CD4-positive, alpha-beta T cell treated with Interleukin-2 at 100 ng/mL for 4 hours (primary cell): ENCODE results near the gene SKIDA1.
A peak's percentile ranks its signal among the peaks of the same experiment; 100 is the strongest.

Experiments used
- DNase-seq: peaks from one replicate; pipeline ENCODE4 v3.0.0-alpha.2; 2020; ENCODE audit warnings: low spot score

The SKIDA1 gene

DNA sequence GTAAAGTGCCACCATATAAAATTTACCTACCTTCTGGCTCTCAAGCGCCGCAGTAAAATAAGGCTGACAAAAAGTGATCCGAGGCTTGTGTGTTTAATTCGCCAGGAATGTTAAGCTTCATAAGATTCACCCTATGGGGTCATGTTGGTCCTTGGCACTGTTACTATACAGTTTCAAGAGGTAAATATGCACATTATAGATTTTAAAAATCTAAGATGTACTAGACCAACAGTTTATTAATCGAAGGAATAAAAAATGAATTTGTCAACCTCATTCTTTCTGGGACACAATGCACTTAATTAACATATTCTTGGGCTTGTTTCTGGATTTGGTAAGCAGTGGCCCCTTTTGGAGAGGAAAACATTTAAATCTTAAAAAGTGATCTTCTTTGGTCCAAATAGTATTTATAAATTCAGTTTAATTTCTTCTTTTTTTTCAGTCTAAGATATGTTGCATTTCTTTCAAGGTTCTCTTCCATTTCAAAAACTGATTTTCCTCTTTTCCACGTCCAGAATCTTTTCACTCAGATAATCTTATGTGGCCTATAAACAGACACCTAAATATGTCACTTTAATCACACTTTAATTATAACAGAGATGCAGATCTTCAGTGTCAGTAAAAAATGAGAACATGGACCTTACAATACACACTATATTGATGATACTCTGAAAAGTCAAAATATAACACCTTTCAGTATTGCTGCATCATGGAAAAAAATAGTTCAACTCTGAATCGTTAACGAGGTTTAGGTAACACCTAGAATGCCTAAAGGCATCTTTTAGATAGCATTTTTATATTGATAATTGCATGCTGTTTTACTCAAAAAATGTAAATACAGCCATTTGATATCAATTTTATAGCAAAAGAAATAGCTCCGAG, 3.8 kb upstream of the SKIDA1 start:
- DNase-seq, result no peak

- no peak for DNase-seq
Measured at GRCh38 chr10:21528236-21529031, 3.0 kb upstream of the SKIDA1 start.

DNA sequence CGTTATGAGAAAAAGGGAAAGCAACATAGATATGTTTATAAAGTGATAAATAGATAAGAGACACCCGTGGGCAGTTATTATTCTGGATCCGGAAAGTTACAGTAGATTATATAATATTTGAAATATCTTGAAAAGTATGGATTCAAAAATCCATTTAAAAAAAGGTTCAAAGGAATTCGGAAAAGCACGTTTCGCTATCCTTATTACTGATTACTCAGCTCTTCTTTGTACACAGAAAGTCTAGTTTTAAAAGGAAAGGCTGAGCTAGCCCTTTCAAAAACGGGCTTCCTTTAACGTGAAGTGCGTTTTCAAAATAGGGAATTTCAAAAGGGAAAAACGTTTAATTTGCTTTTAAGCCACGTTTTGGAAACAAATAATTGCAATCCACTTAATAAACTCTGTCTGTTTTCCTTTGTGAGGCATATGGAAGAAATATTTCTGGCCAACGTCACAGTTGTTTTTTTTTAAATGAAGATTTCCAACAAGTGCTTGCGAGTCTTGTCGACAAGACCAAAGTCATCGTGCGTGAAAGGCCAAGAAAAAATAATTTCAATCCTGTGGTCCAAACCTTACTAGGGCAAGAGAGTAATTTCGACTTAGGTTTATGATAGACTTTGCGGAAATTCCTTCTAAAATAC, 2.2 kb upstream of the SKIDA1 start:
- no peak for DNase-seq

GRCh38 chr10:21526860-21527597, 1.5 kb upstream of the SKIDA1 start:
- no peak for DNase-seq

GRCh38 chr10:21526188-21526859, 842 bp upstream of the SKIDA1 start:
- DNase-seq, result peak; percentile 57

DNA sequence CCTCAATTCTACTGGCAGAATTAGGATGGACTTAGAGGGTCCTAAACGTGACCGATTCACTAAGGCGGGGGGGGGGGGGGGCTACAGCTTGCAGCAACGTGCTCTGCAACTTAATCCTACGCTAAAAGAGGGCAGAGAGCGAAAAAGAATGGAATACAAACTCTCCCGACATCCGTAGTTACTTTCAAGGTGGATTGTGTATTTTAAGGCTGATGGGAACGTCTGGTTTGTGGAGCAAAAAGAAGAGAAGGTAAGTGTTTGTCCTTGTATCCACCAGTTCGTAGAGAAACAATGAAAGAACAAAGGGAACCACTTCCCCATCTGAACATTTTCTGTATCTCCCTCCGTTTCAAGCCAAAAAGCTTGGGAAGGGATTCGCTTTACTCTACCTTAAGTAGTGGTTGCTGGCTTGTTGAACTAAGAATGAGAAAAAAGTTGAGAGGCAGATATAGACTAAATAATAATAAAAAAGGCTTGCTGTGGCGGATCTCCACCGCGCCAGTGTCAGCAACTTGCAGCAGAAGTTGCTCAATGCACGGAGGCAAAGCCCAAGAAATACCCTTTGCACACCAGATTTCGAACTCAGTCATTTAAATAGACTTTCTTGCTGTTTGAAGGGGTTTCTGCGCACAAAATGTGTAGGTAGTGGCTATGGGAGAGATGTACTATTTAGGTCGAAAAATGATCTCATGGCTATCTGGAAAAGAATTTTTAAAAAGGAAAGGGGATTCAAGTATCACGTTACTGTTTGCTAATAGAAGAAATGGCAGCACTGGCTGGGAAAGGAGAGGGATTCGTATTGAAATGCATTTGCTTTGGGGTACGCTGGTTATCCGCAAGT, 736 bp downstream of the SKIDA1 start:
- no peak for DNase-seq

- no peak for DNase-seq
Measured at GRCh38 chr10:21524131-21524525, 1.4 kb downstream of the SKIDA1 start.

GRCh38 chr10:21523557-21524008, 1.9 kb downstream of the SKIDA1 start:
- no peak for DNase-seq

DNA sequence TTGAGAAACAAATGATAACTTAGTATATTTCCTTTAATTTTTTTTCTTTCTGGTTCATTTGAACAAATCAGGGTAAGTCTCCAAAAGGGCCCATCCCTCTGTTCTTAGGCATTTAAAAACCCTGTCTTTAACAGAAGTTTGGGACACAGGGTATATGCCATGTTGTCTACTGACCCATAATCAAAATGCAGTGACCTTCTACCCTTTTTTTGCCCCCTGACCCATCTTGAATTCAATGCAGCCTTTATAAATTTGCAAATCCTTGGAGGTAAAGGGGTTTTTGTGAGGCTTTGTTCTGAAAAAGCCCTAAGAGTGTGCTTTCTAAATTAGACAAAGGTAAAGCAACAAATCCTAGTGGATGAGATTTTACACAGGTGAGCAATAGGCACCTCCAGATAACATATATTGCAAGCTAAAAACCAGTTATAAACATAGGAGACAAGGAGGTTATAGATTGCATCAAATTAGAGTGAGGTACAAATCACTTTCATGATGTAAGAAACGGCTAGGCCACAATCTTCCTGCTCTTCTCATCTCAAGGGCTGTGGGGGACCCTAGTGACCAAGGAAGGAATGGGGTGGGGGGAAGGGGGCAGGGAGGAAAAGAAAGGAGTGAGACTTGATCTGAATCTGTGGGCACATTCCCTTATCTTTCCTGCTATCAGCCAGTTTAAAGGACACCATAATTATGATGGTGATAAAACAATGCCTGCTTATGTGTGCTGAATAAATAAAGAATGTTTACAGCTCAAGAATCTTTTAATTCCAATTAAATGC, 2.7 kb downstream of the SKIDA1 start:
- DNase-seq, result no peak

DNA sequence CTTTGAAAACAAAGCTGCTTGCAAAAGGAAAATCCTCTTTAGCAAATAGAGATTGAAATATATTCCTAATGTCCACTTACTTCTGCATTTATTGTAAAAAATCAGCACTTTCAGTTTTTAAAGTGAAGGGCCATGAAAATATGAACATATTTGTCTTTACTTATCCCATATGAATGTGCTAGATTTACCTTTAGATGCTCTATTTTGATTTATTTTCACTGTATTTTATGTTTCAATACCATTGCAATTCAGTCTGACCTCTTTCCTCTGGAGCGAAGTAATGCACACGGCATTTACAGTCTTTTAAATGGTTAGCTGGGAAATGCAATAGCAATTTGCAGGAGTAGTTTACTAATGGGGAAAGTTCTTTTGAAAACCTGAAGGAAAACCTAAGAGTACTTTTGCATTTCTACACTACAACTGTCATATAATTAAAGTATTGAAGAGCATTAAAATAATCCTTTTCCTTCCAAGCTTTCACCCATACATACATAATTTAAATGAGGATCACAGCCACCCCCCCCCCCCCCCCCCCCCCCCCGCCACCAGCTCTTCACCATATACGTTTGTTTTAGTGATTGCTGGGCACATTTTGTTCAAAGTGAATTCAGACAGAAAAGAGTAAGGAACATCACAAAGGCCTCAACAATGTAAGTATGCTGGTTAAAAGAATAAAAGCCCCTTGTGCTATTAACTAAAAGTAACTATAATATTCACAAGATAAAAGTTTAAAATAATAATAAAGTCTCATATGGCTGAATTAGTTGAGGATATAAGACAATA, 3.5 kb downstream of the SKIDA1 start:
- DNase-seq, result no peak

DNA sequence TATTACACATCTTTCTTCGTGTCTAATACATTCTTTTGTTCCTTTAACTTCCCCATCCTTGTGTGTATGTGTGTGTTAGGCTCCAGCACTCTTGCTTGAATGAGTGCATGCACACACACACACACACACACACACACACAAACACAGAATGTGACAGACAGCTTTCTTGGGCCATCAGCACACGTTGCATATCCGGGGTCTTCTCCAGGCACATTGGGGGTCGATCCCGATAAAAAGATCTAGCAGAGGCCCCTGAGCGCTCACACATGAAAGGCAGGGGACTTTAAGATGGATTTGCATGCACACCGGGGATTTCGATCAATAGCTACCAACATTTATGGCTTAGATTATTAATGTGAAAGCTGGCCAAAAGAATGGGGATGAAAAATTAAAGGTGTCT, 4.5 kb downstream of the SKIDA1 start:
- DNase-seq, result no peak

- no peak for DNase-seq
Measured at GRCh38 chr10:21520509-21520908, 5.0 kb downstream of the SKIDA1 start.

DNA sequence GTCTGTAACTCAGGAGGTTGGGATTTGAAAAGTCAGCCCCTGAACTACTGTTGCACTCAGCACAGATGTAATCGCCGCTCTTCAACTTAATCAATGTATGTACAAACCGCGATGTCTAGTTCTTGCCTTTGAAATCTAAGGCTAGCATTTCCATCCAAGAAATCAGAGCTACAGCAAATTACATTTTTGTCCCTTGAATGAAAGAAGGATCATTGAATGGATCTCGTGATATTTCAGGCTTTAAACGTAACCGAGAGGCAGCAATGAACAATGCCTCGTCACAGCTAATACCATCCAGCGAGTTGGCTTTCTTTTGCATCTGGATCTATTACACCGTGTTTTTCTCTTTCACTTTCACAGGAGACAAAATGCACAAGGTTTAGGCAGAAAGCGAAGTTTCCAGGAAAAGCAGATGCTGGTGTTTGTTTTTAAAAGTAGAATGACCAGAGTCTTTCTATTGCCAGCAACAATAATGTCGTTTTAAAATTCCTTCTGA, 5.5 kb downstream of the SKIDA1 start:
- no peak for DNase-seq

GRCh38 chr10:21519397-21519933, 6.0 kb downstream of the SKIDA1 start:
- DNase-seq, result no peak

GRCh38 chr10:21518641-21519396, 6.7 kb downstream of the SKIDA1 start:
- DNase-seq, result no peak

- DNase-seq, result no peak
Measured at GRCh38 chr10:21518149-21518640, 7.3 kb downstream of the SKIDA1 start.
